Lower lobe of right lung (tissue), 2 donors: Measurements from ENCODE around the gene RFTN1. TPM values are rescaled to one million over a fixed set of nuclear protein-coding genes. Genes with fewer than 3 reads are reported as not detected.

Source experiments
- ATAC-seq, 2 donors: fragments of 200-7000 bp; cut with Tn5 transposase; one replicate each; pipeline ENCODE4 v1.9.1; 2020 to 2022; ENCODE audit warnings: mild to moderate bottlenecking in 2 of 2, moderate library complexity in 2 of 2
- DNase-seq: peaks from one replicate; pipeline ENCODE4 v3.0.0-alpha.2; 2020
- H3K27ac ChIP-seq: fragments of 200-600 bp; one replicate; pipeline ENCODE4 v1.8.0; 2022
- H3K27me3 ChIP-seq: fragments of 200-600 bp; one replicate; pipeline ENCODE4 v1.8.0; 2022; ENCODE audit warnings: low read depth
- H3K36me3 ChIP-seq: fragments of 200-600 bp; one replicate; pipeline ENCODE4 v1.8.0; 2022; ENCODE audit warnings: mild to moderate bottlenecking
- H3K4me1 ChIP-seq: fragments of 200-600 bp; one replicate; pipeline ENCODE4 v1.8.0; 2022
- H3K4me3 ChIP-seq: fragments of 200-600 bp; one replicate; pipeline ENCODE4 v1.8.0; 2022; ENCODE audit warnings: mild to moderate bottlenecking
- H3K9me3 ChIP-seq: fragments of 200-600 bp; one replicate; pipeline ENCODE4 v1.8.0; 2022
- intact Hi-C: fragments of 100-400 bp; cut with DNase I; formaldehyde crosslinking; loops from one replicate; pipeline ENCODE4 v1.11.0; 2022
- total RNA-seq: library from RNA; stranded (reverse); fragmentation: NEBNext Ultra II Directional; extraction: Animal tissue kit (Norgen Biotek cat#: 25700); gene quantifications from one replicate; pipeline ENCODE4 v1.2.1, GENCODE V29; 2021
- TF ChIP-seq, protein P1 (sequence below): fragments of 200-600 bp; IDR thresholded peaks from one replicate; pipeline ENCODE4 v1.8.0; 2022; ENCODE audit warnings: antibody characterized with exemption, mild to moderate bottlenecking
- donor health status: DM: no; HTN: yes; CAD: no; lungs with severe emphysema.

Gene RFTN1
- total RNA-seq, 1 donor from 2014 or later, result 58.2 TPM

- H3K9me3 ChIP-seq, result no peaks in the 10 kb centered on the region
- peaks cover 12% of the 10 kb centered on the region for H3K36me3 ChIP-seq
- no peak for ATAC-seq
- peaks cover 45% of the 10 kb centered on the region for H3K4me1 ChIP-seq
- no peak for DNase-seq
- intact Hi-C loops, result no loop called here
- H3K27me3 ChIP-seq, result no peaks in the 10 kb centered on the region
- TF ChIP-seq, protein P1, sequence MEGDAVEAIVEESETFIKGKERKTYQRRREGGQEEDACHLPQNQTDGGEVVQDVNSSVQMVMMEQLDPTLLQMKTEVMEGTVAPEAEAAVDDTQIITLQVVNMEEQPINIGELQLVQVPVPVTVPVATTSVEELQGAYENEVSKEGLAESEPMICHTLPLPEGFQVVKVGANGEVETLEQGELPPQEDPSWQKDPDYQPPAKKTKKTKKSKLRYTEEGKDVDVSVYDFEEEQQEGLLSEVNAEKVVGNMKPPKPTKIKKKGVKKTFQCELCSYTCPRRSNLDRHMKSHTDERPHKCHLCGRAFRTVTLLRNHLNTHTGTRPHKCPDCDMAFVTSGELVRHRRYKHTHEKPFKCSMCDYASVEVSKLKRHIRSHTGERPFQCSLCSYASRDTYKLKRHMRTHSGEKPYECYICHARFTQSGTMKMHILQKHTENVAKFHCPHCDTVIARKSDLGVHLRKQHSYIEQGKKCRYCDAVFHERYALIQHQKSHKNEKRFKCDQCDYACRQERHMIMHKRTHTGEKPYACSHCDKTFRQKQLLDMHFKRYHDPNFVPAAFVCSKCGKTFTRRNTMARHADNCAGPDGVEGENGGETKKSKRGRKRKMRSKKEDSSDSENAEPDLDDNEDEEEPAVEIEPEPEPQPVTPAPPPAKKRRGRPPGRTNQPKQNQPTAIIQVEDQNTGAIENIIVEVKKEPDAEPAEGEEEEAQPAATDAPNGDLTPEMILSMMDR, result no peak
- H3K4me3 ChIP-seq, result no peak overlapping the region
- H3K27ac ChIP-seq, result no peak overlapping the region
These were observed 211.3 kb downstream of the RFTN1 start for GRCh38 chr3:16302082-16302631.

DNA sequence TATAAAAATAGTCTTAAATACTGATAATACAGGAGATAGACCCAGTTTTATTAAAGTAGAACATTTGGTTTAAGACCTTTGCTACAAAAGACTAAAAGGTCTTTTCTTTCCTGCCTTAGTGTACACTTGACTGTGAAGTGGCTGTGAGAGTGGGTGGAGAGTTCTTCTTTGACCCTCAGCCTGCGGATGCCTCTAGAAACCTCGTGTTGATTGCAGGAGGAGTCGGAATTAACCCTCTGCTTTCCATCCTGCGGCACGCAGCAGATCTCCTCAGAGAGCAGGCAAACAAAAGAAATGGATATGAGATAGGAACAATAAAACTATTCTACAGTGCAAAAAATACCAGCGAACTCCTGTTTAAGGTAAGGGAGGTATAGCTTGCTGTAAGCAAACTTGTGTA is 212.0 kb downstream of the RFTN1 start:
- H3K36me3 ChIP-seq, result peaks cover 12% of the 10 kb centered on the region
- intact Hi-C loops, result no loop called here
- no peaks in the 10 kb centered on the region for H3K9me3 ChIP-seq
- DNase-seq (no peak), ATAC-seq (peak; percentile 84 to 93)
- H3K4me1 ChIP-seq, result peaks cover 45% of the 10 kb centered on the region
- TF ChIP-seq, protein P1, result no peak
- H3K4me3 ChIP-seq, result no peak overlapping the region
- H3K27me3 ChIP-seq, result no peaks in the 10 kb centered on the region
- H3K27ac ChIP-seq, result peak overlapping the region; percentile 39

- Histone ChIP-seq H3K36me3 (peaks cover 15% of the 10 kb centered on the region), H3K4me3 (no peak overlapping the region), H3K27ac (peak overlapping the region; percentile 39), H3K27me3 (no peaks in the 10 kb centered on the region), H3K9me3 (no peaks in the 10 kb centered on the region), H3K4me1 (peaks cover 45% of the 10 kb centered on the region)
- TF ChIP-seq, protein P1, result no peak
- ATAC-seq, result peak; percentile 61 to 70
- intact Hi-C loops, result no loop called here
- no peak for DNase-seq
These were observed 212.6 kb downstream of the RFTN1 start for GRCh38 chr3:16300881-16301359.

GRCh38 chr3:16300307-16300706 is 213.2 kb downstream of the RFTN1 start:
- intact Hi-C loops, result no loop called here
- ATAC-seq, result no peak
- H3K4me3 ChIP-seq, result no peak overlapping the region
- no peaks in the 10 kb centered on the region for H3K9me3 ChIP-seq
- TF ChIP-seq, protein P1, result no peak
- H3K27ac ChIP-seq, result peak overlapping the region; percentile 39
- H3K27me3 ChIP-seq, result no peaks in the 10 kb centered on the region
- peaks cover 50% of the 10 kb centered on the region for H3K4me1 ChIP-seq
- H3K36me3 ChIP-seq, result peaks cover 20% of the 10 kb centered on the region
- no peak for DNase-seq

GRCh38 chr3:16299746-16300145 is 213.8 kb downstream of the RFTN1 start:
- Histone ChIP-seq H3K36me3 (peaks cover 25% of the 10 kb centered on the region), H3K4me3 (no peak overlapping the region), H3K27ac (peak overlapping the region; percentile 39), H3K27me3 (no peaks in the 10 kb centered on the region), H3K9me3 (no peaks in the 10 kb centered on the region), H3K4me1 (peaks cover 48% of the 10 kb centered on the region)
- intact Hi-C loops, result no loop called here
- no peak for DNase-seq
- ATAC-seq, result no peak
- TF ChIP-seq, protein P1, result no peak
